OCI-LY1 (cell line): Measurements from ENCODE around the gene PSMA5.

Source experiments
- EZH2 ChIP-seq: fragments of 200-600 bp; sonication (generic), shearing (Covaris generic); IDR thresholded peaks from 2 replicates; pipeline ENCODE4 v1.8.0; 2017; ENCODE audit warnings: borderline replicate concordance, mixed run types, mild to moderate bottlenecking, antibody characterized with exemption, low read length, moderate library complexity, mixed read lengths
- TF ChIP-seq, protein P1 (sequence below): fragments of 200-600 bp; sonication (generic), shearing (Covaris generic); IDR thresholded peaks from 2 replicates; pipeline ENCODE4 v1.5.1; 2017; ENCODE audit warnings: mild to moderate bottlenecking, antibody characterized with exemption, low read length, moderate library complexity, mixed read lengths

DNA sequence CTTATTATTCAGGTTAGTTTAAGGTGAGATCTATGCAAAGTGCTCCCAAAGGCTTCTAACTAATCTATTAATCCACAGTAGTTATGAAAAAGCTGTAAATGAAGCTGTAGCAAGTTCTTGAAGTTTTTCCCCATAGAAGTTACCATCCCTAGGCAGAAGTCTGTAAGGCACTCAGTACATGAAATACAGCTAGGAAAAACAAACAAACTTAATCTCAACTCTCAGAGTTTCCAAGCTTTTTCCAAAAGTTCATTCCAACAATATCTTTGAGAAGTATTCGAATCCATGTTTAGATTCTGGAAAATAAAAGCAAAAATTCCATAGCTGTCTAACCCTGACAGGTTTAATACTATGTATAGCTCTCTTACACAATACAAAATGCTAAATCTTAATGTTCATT, 69.7 kb downstream of the PSMA5 start:
- TF ChIP-seq, protein P1, sequence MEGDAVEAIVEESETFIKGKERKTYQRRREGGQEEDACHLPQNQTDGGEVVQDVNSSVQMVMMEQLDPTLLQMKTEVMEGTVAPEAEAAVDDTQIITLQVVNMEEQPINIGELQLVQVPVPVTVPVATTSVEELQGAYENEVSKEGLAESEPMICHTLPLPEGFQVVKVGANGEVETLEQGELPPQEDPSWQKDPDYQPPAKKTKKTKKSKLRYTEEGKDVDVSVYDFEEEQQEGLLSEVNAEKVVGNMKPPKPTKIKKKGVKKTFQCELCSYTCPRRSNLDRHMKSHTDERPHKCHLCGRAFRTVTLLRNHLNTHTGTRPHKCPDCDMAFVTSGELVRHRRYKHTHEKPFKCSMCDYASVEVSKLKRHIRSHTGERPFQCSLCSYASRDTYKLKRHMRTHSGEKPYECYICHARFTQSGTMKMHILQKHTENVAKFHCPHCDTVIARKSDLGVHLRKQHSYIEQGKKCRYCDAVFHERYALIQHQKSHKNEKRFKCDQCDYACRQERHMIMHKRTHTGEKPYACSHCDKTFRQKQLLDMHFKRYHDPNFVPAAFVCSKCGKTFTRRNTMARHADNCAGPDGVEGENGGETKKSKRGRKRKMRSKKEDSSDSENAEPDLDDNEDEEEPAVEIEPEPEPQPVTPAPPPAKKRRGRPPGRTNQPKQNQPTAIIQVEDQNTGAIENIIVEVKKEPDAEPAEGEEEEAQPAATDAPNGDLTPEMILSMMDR: no peak
- TF ChIP-seq EZH2: no peak
